Body of pancreas (tissue), 4 donors: Measurements from ENCODE around the gene PIK3CB. TPM values are rescaled to one million over a fixed set of nuclear protein-coding genes. Genes with fewer than 3 reads are reported as not detected.
"Not testable (repeated sequence)": the region's sequence is repeated elsewhere in the genome, so short reads cannot be mapped to it uniquely, and the experiment has no call there.

ENCODE experiments used
- ATAC-seq: fragments of 150-250 bp; one replicate; pipeline ENCODE4 v1.9.1; 2016
- DNase-seq, 4 donors: peaks; one replicate each; pipeline ENCODE4 v3.0.0-alpha.2; 2019
- H3K27ac ChIP-seq, 4 donors: fragments of 200-600 bp; sonication (generic); 1 replicate in 3 of 4; 2 replicates in 1 of 4; pipeline versions ENCODE4 v1.5.1 to v1.6.1; 2016 to 2019; ENCODE audit warnings: mild to moderate bottlenecking in 1 of 4, mixed read lengths in 1 of 4, moderate library complexity in 1 of 4
- H3K27me3 ChIP-seq, 2 donors: fragments of 200-600 bp; sonication (generic); one replicate each; pipeline ENCODE4 v1.6.0; 2016; ENCODE audit warnings: mild to moderate bottlenecking in 1 of 2
- H3K36me3 ChIP-seq, 2 donors: fragments of 200-600 bp; sonication (generic); replicated peaks in 1 of 2; 2 replicates each; pipeline ENCODE4 v1.5.1; 2016; ENCODE audit warnings: low read depth in 2 of 2; ENCODE audit not compliant: insufficient read depth in 1 of 2
- H3K4me1 ChIP-seq: fragments of 200-600 bp; sonication (generic); one replicate; pipeline ENCODE4 v1.6.0; 2016
- H3K4me3 ChIP-seq, 2 donors: fragments of 200-600 bp; sonication (generic); 1 replicate in 1 of 2; 2 replicates in 1 of 2; pipeline ENCODE4 v1.5.1; 2016 to 2019
- H3K9me3 ChIP-seq, 3 donors: fragments of 200-600 bp; sonication (generic); 1 replicate in 2 of 3; 2 replicates in 1 of 3; pipeline ENCODE4 v1.5.1; 2016
- POLR2A ChIP-seq, 3 donors: fragments of 450-650 bp; IDR thresholded peaks; one replicate each; pipeline ENCODE4 v1.6.1; 2016; ENCODE audit warnings: antibody characterized with exemption in 3 of 3, mild to moderate bottlenecking in 2 of 3
- WGBS, 2 donors: methylation state at CpG; one replicate each; pipeline ENCODE4 v1.1.5; 2017; 5-methylcytosine and 5-hydroxymethylcytosine counted together
- intact Hi-C: fragments of 100-400 bp; cut with DNase I; formaldehyde crosslinking; loops from one replicate; pipeline ENCODE4 v1.15.1; 2023
- total RNA-seq, 2 donors: library from RNA; depleted of rRNA; stranded (reverse); fragments of >200 nt; gene quantifications; one replicate each; pipeline ENCODE4 v1.1.0, GENCODE V29; 2016
- TF ChIP-seq, protein P1 (sequence below), 7 experiments: fragments of 450-650 bp in 4 of 7; fragments of 200-600 bp in 3 of 7; sonication (generic) in 3 of 7; IDR thresholded peaks; one replicate each; pipeline ENCODE4 v1.5.1; 2016 to 2019; ENCODE audit warnings: antibody characterized with exemption in 7 of 7

PIK3CB gene
- total RNA-seq, 2 donors from 2014 or later = 40.2 to 50.1 TPM

DNA sequence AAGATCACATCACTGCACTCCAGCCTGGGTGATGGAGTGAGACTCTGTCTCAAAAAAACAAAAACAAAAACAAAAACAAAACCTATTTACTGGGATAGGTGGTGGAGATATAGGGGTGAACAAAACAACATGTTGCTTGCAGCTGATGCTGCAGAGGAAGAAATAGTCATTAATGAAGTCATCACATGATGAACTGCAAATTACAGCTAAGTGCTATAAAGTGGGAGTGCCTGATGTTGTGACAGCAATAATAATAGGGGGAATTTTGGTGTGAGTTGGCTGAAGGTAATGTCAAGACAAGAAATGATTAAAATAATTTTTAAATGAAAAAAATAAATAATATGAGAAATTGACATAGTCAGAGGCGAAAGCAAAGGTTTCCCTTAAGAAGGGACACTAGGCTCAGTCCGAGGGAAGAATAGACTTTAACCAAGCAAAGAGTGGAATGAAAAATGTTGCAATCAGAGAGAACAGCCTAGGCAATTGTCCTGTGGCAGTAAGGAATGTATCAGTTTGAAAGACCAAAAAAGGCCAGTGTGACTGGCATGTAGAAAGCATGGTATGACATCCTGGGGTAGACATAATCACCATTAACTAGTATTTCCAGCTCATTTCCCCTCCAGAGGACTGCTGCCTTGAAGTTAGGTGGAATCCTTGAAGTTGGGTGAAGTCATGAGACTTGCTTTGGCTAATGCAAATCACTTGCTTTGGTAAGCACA, 14.7 kb upstream of the PIK3CB start:
- TF ChIP-seq POLR2A (IDR thresholded peaks at IDR 0.05) = no peak
- TF ChIP-seq, protein P1, sequence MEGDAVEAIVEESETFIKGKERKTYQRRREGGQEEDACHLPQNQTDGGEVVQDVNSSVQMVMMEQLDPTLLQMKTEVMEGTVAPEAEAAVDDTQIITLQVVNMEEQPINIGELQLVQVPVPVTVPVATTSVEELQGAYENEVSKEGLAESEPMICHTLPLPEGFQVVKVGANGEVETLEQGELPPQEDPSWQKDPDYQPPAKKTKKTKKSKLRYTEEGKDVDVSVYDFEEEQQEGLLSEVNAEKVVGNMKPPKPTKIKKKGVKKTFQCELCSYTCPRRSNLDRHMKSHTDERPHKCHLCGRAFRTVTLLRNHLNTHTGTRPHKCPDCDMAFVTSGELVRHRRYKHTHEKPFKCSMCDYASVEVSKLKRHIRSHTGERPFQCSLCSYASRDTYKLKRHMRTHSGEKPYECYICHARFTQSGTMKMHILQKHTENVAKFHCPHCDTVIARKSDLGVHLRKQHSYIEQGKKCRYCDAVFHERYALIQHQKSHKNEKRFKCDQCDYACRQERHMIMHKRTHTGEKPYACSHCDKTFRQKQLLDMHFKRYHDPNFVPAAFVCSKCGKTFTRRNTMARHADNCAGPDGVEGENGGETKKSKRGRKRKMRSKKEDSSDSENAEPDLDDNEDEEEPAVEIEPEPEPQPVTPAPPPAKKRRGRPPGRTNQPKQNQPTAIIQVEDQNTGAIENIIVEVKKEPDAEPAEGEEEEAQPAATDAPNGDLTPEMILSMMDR (IDR thresholded peaks at IDR 0.05) = no peak
- Histone ChIP-seq H3K27me3 (no peaks in the 10 kb centered on the region), H3K9me3 (no peaks in the 10 kb centered on the region), H3K27ac (no peak overlapping the region), H3K4me3 (no peak overlapping the region), H3K36me3 (no peaks in the 10 kb centered on the region), H3K4me1 (no peaks in the 10 kb centered on the region)
- no peak for DNase-seq
- intact Hi-C loops = no loop called here
- ATAC-seq = no peak
- 88 to 93% methylated on average over 2 of the region's 2 CpGs for WGBS, 2 donors

DNA sequence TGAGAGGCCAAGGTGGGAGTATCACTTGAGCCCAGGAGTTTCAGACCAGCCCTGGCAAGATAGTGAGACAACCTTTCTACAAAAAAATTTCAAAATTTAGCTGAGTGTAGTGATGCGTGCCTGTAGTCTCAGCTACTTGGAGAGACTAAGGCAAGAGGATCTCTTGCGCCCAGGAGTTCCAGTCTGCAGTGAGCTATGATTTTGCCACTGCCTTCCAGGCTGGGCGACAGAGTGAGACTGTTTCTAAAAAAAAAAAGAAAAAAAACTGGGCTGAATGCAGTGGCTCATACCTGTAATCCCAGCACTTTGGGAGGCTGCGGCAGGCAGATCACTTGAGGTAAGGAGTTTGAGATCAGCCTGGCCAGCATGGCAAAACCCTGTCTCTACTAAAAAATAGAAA, 14.0 kb upstream of the PIK3CB start:
- Histone ChIP-seq H3K4me1 (no peaks in the 10 kb centered on the region), H3K4me3 (no peak overlapping the region), H3K9me3 (no peaks in the 10 kb centered on the region), H3K36me3 (no peaks in the 10 kb centered on the region), H3K27ac (no peak overlapping the region), H3K27me3 (no peaks in the 10 kb centered on the region)
- no peak for TF ChIP-seq POLR2A (IDR thresholded peaks at IDR 0.05)
- TF ChIP-seq, protein P1 (IDR thresholded peaks at IDR 0.05) = no peak
- DNase-seq (no peak), ATAC-seq (no peak)
- WGBS, 2 donors = 85 to 92% methylated on average over 4 of the region's 4 CpGs
- intact Hi-C loops = no loop called here

DNA sequence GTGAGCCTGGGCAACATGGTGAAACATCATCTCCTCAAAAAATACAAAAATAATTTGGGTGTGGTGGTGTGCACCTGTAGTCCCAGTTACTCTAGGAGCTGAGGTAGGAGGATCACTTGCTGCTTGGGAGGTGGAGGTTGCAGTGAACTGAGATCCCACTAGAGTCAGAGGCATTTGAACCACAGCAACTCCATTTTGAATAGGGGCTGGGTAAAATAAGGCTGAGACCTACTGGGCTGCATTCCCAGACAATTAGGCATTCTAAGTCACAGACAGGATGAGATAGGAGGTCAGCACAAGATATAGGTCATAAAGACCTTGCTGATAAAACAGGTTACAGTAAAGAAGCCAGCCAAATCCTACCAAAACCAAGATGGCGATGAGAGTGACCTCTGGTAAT, 12.1 kb upstream of the PIK3CB start:
- H3K4me1 ChIP-seq, H3K36me3 ChIP-seq, H3K27me3 ChIP-seq, H3K27ac ChIP-seq, ATAC-seq, H3K9me3 ChIP-seq, H3K4me3 ChIP-seq, DNase-seq, intact Hi-C loops: not testable (repeated sequence)
- 93 to 100% methylated on average over 1 of the region's 1 CpG for WGBS, 2 donors

DNA sequence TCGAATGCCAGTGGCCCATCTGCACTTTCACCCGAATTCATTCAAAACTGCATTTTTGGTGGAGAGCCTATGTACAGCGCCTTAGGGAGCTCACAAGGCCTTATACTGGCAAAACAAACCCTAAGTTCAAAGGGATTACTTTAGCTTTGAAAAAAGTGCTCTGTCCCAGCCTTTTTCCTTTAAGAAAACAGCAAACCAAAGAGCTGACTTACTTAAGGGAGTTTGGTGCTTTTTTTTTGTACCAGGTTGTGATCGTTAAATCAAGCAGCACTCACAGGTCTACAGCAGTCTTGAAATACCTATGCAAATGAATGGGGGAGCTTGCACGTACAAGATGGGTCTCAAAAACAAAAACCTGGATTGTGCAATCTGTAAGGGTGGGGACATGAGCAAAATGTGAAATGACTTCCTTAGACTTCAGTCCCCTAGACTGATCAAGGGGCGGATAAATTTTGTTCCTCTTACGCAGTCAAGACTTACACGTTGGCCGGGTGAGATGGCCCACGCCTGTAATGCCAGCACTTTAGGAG, 11.6 kb upstream of the PIK3CB start:
- ATAC-seq (no peak), DNase-seq (no peak)
- Histone ChIP-seq H3K27ac (no peak overlapping the region), H3K27me3 (no peaks in the 10 kb centered on the region), H3K4me3 (no peak overlapping the region), H3K36me3 (no peaks in the 10 kb centered on the region), H3K4me1 (no peaks in the 10 kb centered on the region), H3K9me3 (no peaks in the 10 kb centered on the region)
- TF ChIP-seq, protein P1 (IDR thresholded peaks at IDR 0.05) = no peak
- no peak for TF ChIP-seq POLR2A (IDR thresholded peaks at IDR 0.05)
- WGBS, 2 donors = 60 to 85% methylated on average over 10 of the region's 10 CpGs
- intact Hi-C loops = no loop called here

DNA sequence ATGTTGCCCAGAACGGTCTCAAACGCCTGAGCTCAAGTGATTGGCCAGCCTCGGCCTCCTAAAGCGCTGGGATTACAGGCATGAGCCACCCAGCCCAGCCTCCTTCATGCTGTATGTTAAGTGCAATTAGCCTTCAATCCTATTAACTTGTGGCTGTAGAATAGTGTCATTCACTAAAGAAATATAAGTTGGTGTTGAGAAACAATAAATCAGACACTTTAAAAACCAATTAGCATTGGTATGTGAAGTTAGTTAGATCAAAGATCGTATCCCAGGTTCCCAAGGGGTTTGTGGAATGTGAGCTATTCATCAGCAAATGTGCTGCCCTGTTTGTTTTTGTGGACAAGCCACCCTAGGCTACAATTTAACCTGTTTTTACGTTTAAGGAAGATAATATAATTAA, 11.0 kb upstream of the PIK3CB start:
- Histone ChIP-seq H3K27me3 (no peaks in the 10 kb centered on the region), H3K36me3 (no peaks in the 10 kb centered on the region), H3K9me3 (no peaks in the 10 kb centered on the region), H3K4me3 (no peak overlapping the region), H3K27ac (no peak overlapping the region), H3K4me1 (no peaks in the 10 kb centered on the region)
- WGBS, 2 donors = 65 to 71% methylated on average over 6 of the region's 6 CpGs
- ATAC-seq (no peak), DNase-seq (no peak)
- TF ChIP-seq POLR2A (IDR thresholded peaks at IDR 0.05) = no peak
- TF ChIP-seq, protein P1 (IDR thresholded peaks at IDR 0.05) = no peak
- intact Hi-C loops = no loop called here
